Upper lobe of left lung (tissue), 6 donors: ENCODE measurements around the gene NET1. TPM values are rescaled to one million over a fixed set of nuclear protein-coding genes. Genes with fewer than 3 reads are reported as not detected.
"Not testable (repeated sequence)": the region's sequence is repeated elsewhere in the genome, so short reads cannot be mapped to it uniquely, and the experiment has no call there.

Source experiments
- ATAC-seq, 2 donors: fragments of 200-7000 bp; cut with Tn5 transposase; one replicate each; pipeline ENCODE4 v1.9.1; 2022; ENCODE audit warnings: mild to moderate bottlenecking in 2 of 2, moderate library complexity in 2 of 2; ENCODE audit not compliant: low FRiP score in 2 of 2
- DNase-seq, 2 donors: peaks; one replicate each; pipeline ENCODE4 v3.0.0-alpha.2; 2019 to 2020
- H3K27ac ChIP-seq, 4 donors: fragments of 200-600 bp; sonication (generic); one replicate each; pipeline ENCODE4 v1.5.1; 2016 to 2019
- H3K27me3 ChIP-seq, 4 donors: fragments of 200-600 bp; sonication (generic); one replicate each; pipeline ENCODE4 v1.5.1; 2017 to 2019
- H3K36me3 ChIP-seq, 4 donors: fragments of 200-600 bp; sonication (generic); one replicate each; pipeline ENCODE4 v1.5.1; 2016 to 2019
- H3K4me1 ChIP-seq, 4 donors: fragments of 200-600 bp; sonication (generic); one replicate each; pipeline ENCODE4 v1.5.1; 2018 to 2019
- H3K4me3 ChIP-seq, 4 donors: fragments of 200-600 bp; sonication (generic); one replicate each; pipeline ENCODE4 v1.5.1; 2017 to 2019; ENCODE audit warnings: mild to moderate bottlenecking in 2 of 4, moderate library complexity in 1 of 4
- H3K9me3 ChIP-seq, 4 donors: fragments of 200-600 bp; sonication (generic); one replicate each; pipeline ENCODE4 v1.5.1; 2018 to 2019
- EP300 ChIP-seq, 4 donors: sonication (generic); formaldehyde crosslinking; IDR thresholded peaks; one replicate each; pipeline ENCODE4 v1.5.1; 2017; ENCODE audit warnings: antibody characterized with exemption in 4 of 4, control low read depth in 2 of 4
- POLR2A ChIP-seq, 4 donors: fragments of 450-650 bp; IDR thresholded peaks; one replicate each; pipeline ENCODE4 v1.5.1; 2016 to 2017; ENCODE audit warnings: antibody characterized with exemption in 4 of 4, mild to moderate bottlenecking in 2 of 4
- POLR2AphosphoS5 ChIP-seq, 2 donors: sonication (generic); formaldehyde crosslinking; IDR thresholded peaks; one replicate each; pipeline ENCODE4 v1.5.1; 2017; ENCODE audit warnings: antibody characterized with exemption in 2 of 2
- WGBS, 2 donors: methylation state at CpG; one replicate each; pipeline ENCODE4 v1.1.5; 2017 to 2018; 5-methylcytosine and 5-hydroxymethylcytosine counted together
- total RNA-seq, 6 donors: library from RNA; depleted of rRNA in 4 of 6; stranded (reverse); fragments of >200 nt in 4 of 6; gene quantifications; one replicate each; pipeline versions ENCODE4 v1.1.0 to v1.2.1, GENCODE V29; 2016 to 2021
- TF ChIP-seq, protein P1 (sequence below), 6 experiments: fragments of 450-650 bp in 4 of 6; fragments of 200-600 bp in 2 of 6; sonication (generic) in 2 of 6; IDR thresholded peaks; one replicate each; pipeline ENCODE4 v1.5.1; 2016 to 2019; ENCODE audit warnings: antibody characterized with exemption in 6 of 6
- donor health status: DM: no; HTN: no; CAD: no; lungs with moderate emphysema.
- donor health status: DM: no; HTN: yes; CAD: no; lungs with severe emphysema.

Gene NET1
- total RNA-seq, 6 donors from 2014 or later = 24.1 to 85.0 (median 47.2) TPM

DNA sequence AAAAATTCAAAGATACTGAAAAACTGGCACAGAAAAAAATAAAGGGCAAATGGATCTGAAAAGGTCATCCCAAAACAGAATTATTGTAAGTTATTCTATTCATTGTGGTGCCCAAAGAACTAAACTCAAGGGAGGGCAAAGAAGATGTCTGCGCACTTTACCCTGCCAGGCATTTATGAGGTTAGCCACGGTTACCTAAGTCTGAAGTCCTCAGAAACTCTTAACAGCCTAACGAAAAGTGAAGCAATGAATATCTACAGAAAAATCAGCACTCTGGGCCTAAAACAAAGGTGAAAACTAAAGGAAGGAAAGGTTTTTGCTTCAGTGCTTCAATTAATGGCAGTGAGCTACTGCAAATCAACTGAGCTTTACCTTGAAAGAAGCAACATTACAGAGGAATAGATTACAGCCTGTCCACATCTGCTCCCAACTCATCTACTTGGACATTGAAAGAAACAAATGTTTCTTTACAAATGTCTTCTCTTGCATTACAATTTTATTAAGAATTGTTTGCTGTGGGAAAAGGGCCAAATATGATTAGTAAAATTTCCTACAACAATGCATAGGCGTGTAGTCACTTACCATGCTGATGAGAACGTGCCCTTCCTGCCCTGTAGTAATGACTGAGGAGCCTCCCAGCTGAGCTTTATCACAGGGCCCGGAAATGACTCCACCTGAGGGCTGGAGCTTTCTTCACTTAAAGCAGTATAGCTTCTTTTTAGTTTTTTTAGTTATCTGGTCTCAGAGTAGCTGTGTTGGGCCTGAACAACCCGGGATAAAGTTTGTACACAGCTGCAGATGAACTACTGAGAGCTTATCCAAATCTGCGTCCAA is 7.9 kb upstream of the NET1 start, which contains the start of gene TUBAL3:
TSS of gene TUBAL3 (minus strand) at position 621 of the 834 bp plus-strand sequence. CDS start at position 585, 36 bp downstream.
- H3K9me3 ChIP-seq = no peaks in the 10 kb centered on the region
- ATAC-seq = no peak
- no peaks in the 10 kb centered on the region for H3K4me1 ChIP-seq
- H3K4me3 ChIP-seq = no peak within 1 kb of the TSS
- H3K27ac ChIP-seq = peak within 1 kb of the TSS in 1 of 4 donors; percentile 24
- no peaks in the 10 kb centered on the region for H3K36me3 ChIP-seq
- no peaks in the 10 kb centered on the region for H3K27me3 ChIP-seq
- TF ChIP-seq POLR2AphosphoS5 (IDR thresholded peaks at IDR 0.05) = no peak
- no peak for TF ChIP-seq POLR2A (IDR thresholded peaks at IDR 0.05)
- TF ChIP-seq EP300 (IDR thresholded peaks at IDR 0.05) = no peak
- TF ChIP-seq, protein P1, sequence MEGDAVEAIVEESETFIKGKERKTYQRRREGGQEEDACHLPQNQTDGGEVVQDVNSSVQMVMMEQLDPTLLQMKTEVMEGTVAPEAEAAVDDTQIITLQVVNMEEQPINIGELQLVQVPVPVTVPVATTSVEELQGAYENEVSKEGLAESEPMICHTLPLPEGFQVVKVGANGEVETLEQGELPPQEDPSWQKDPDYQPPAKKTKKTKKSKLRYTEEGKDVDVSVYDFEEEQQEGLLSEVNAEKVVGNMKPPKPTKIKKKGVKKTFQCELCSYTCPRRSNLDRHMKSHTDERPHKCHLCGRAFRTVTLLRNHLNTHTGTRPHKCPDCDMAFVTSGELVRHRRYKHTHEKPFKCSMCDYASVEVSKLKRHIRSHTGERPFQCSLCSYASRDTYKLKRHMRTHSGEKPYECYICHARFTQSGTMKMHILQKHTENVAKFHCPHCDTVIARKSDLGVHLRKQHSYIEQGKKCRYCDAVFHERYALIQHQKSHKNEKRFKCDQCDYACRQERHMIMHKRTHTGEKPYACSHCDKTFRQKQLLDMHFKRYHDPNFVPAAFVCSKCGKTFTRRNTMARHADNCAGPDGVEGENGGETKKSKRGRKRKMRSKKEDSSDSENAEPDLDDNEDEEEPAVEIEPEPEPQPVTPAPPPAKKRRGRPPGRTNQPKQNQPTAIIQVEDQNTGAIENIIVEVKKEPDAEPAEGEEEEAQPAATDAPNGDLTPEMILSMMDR (IDR thresholded peaks at IDR 0.05) = no peak
- WGBS, 2 donors = 63 to 64% methylated on average over 8 of the region's 8 CpGs
- DNase-seq = no peak

DNA sequence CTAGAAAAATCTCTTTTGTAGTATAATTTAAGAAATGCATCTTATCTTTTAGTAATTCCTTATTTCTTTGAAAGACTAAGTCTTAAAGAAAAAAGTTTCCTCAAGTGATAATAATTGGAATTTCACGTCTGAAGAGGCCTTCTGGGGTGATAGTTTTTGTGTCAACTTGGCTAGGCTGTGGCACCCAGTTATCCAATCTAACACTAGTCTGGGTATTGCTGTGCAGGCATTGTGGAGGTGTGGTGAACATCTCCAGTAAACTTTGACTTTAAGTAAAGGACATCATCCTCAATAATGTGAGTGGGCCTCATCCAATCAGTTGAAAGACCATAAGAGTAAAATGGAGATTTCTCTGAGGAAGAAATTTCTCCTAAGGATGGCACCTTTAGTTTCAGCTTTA is 5.4 kb upstream of the NET1 start:
- no peak for TF ChIP-seq EP300 (IDR thresholded peaks at IDR 0.05)
- TF ChIP-seq, protein P1 (IDR thresholded peaks at IDR 0.05) = no peak
- no peak for TF ChIP-seq POLR2AphosphoS5 (IDR thresholded peaks at IDR 0.05)
- TF ChIP-seq POLR2A (IDR thresholded peaks at IDR 0.05) = no peak
- Histone ChIP-seq H3K27me3 (no peaks in the 10 kb centered on the region), H3K36me3 (no peaks in the 10 kb centered on the region), H3K4me3 (no peak overlapping the region), H3K9me3 (no peaks in the 10 kb centered on the region), H3K4me1 (peaks cover 0 to 2% (median 1%) of the 10 kb centered on the region in 4 donors), H3K27ac (no peak overlapping the region)
- WGBS, 2 donors = 65 to 67% methylated on average over 1 of the region's 1 CpG
- ATAC-seq (no peak), DNase-seq (no peak)

DNA sequence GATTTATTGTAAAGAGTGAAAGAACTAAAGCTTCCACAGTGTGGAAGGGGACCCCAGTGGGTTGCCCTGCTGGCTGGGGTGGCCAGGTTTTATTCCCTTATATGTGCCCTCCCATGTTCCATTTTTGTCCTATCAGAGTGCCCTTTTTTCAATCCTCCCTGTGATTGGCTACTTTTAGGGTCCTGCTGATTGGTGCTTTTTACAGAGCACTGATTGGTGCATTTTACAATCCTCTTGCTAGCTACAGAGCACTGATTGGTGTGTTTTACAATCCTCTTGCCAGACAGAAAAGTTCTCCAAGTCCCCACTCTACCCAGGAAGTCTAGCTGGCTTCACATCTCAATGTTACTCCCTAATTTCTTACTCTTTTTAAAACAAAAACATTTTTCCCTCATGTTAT is 1.6 kb upstream of the NET1 start:
- not testable (repeated sequence) for ATAC-seq, H3K27ac ChIP-seq, H3K27me3 ChIP-seq, H3K4me3 ChIP-seq, H3K9me3 ChIP-seq, DNase-seq, H3K36me3 ChIP-seq
- H3K4me1 ChIP-seq = peaks cover 0 to 11% (median 8%) of the 10 kb centered on the region in 4 donors

DNA sequence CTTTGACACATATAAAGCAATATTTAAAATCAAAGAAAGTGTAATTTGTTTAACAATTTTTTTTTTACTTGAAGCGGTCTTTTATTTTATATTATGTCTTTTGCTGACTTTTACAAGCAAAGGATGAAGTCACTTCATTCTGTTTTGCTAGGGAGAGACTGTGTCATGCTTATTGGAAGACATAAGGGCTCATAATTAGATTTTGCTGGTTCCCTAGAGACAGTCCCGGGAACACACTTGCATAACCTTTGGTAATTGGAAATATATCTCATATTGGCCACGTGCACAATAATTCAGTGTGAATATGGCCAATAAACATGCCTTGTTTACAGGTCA is 448 bp upstream of the NET1 start:
- Histone ChIP-seq H3K9me3 (no peaks in the 10 kb centered on the region), H3K27me3 (no peaks in the 10 kb centered on the region), H3K4me3 (peak overlapping the region in 3 of 4 donors; percentile 64 to 92 (median 69)), H3K4me1 (peaks cover 0 to 11% (median 8%) of the 10 kb centered on the region in 4 donors), H3K36me3 (no peaks in the 10 kb centered on the region), H3K27ac (peak overlapping the region in 1 of 4 donors; percentile 64)
- ATAC-seq = no peak
- no peak for DNase-seq
- no peak for TF ChIP-seq EP300 (IDR thresholded peaks at IDR 0.05)
- no peak for TF ChIP-seq POLR2A (IDR thresholded peaks at IDR 0.05)
- TF ChIP-seq POLR2AphosphoS5 (IDR thresholded peaks at IDR 0.05) = no peak
- TF ChIP-seq, protein P1 (IDR thresholded peaks at IDR 0.05) = no peak
- WGBS, 2 donors = 40 to 46% methylated on average over 3 of the region's 3 CpGs

DNA sequence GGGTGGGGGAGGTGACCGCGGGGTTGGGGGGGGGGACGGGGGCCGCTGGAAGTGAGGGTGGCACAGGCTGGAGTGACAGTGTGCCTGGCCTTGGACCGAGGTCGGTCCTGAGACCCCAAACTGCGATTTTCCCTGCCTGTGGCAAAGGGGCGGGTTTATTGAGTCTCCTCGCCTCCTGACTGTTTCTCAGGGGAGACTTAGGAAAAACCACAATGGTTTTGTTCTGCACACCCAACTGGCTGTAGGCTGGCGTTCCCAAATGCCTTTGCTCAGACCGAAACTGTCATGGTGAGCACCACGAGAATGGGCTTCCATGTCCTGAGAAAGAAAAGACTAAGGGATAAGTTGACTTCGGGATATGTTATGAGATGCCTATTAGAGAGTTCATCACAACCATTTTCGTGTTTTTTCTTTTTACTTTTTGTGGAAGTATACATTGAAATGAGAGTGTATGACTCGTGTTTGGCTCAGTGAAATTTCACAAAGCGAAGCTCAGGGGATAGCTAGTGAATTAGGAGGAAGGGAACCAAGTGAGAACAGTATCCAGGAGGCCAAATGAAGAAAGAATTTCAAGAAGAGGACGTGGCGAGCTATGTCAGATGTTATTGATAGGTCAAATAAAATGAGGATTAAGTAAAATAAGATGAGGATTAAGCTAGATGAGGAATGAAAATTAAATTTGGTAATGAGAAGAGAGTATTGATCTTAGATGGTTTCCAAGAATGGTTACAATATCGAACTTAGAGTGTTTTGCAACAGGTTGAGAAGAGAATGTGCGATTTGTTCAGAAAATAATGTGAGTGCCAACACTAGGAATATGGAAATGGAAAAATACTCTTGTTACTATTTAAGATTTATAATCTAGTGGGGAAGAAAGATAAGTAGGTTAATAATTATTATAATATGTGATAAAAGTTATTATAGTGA is 918 bp downstream of the NET1 start:
- H3K9me3 ChIP-seq = no peaks in the 10 kb centered on the region
- DNase-seq (no peak), ATAC-seq (peak in 1 of 2 donors; percentile 34)
- no peak for TF ChIP-seq POLR2AphosphoS5 (IDR thresholded peaks at IDR 0.05)
- TF ChIP-seq POLR2A (IDR thresholded peaks at IDR 0.05) = no peak
- no peak for TF ChIP-seq EP300 (IDR thresholded peaks at IDR 0.05)
- TF ChIP-seq, protein P1 (IDR thresholded peaks at IDR 0.05) = no peak
- H3K27ac ChIP-seq = peak overlapping the region in 2 of 4 donors; percentile 53 to 82
- 27 to 33% methylated on average over 15 to 16 of the region's 20 CpGs for WGBS, 2 donors
- no peaks in the 10 kb centered on the region for H3K36me3 ChIP-seq
- no peaks in the 10 kb centered on the region for H3K27me3 ChIP-seq
- H3K4me3 ChIP-seq = peak overlapping the region; percentile 64 to 94 (median 80)
- peaks cover 0 to 11% (median 8%) of the 10 kb centered on the region in 4 donors for H3K4me1 ChIP-seq
